H9 (cell line): ENCODE data around the gene PTGFRN. TPM values are rescaled to one million over a fixed set of nuclear protein-coding genes. Genes with fewer than 3 reads are reported as not detected.

Experiments
- DNase-seq: peaks from one replicate; pipeline ENCODE4 v3.0.0-alpha.2; 2017
- H2AFZ ChIP-seq: one replicate; pipeline ENCODE4 v1.6.1; 2013; ENCODE audit warnings: mild to moderate bottlenecking, low read length, control low read depth, moderate library complexity
- H2AK5ac ChIP-seq: 2 replicates; pipeline ENCODE4 v1.6.1; 2013; ENCODE audit warnings: low read length, control low read depth, mixed read lengths; ENCODE audit not compliant: insufficient read length
- H2BK120ac ChIP-seq: one replicate; pipeline ENCODE4 v1.6.1; 2013; ENCODE audit warnings: low read depth, mild to moderate bottlenecking, low read length, control low read depth, inconsistent platforms; ENCODE audit not compliant: poor library complexity, severe bottlenecking
- H2BK12ac ChIP-seq: 2 replicates; pipeline ENCODE4 v1.6.1; 2013; ENCODE audit warnings: low read length, control low read depth, mixed read lengths, low read depth; ENCODE audit not compliant: insufficient read length
- H2BK15ac ChIP-seq: 2 replicates; pipeline ENCODE4 v1.6.1; 2013; ENCODE audit warnings: low read depth, low read length, control low read depth
- H2BK20ac ChIP-seq: one replicate; pipeline ENCODE4 v1.6.1; 2013; ENCODE audit warnings: low read depth, mild to moderate bottlenecking, low read length, control low read depth, inconsistent platforms; ENCODE audit not compliant: poor library complexity, severe bottlenecking
- H2BK5ac ChIP-seq: 2 replicates; pipeline ENCODE4 v1.6.1; 2013; ENCODE audit warnings: low read length, control low read depth, mixed read lengths; ENCODE audit not compliant: insufficient read length
- H3K14ac ChIP-seq: 2 replicates; pipeline ENCODE4 v1.6.1; 2013; ENCODE audit warnings: low read length, control low read depth; ENCODE audit not compliant: insufficient read depth
- H3K18ac ChIP-seq: 2 replicates; pipeline ENCODE4 v1.6.1; 2013; ENCODE audit warnings: low read depth, mild to moderate bottlenecking, mixed read lengths, low read length, control low read depth; ENCODE audit not compliant: insufficient read length
- H3K23ac ChIP-seq: 2 replicates; pipeline ENCODE4 v1.6.1; 2013; ENCODE audit warnings: low read length, control low read depth, mixed read lengths, low read depth; ENCODE audit not compliant: insufficient read length
- H3K23me2 ChIP-seq: 2 replicates; pipeline ENCODE4 v1.6.1; 2013; ENCODE audit warnings: low read depth, mild to moderate bottlenecking, mixed read lengths, low read length, control low read depth; ENCODE audit not compliant: insufficient read length, poor library complexity, severe bottlenecking
- H3K27ac ChIP-seq: 2 replicates; pipeline ENCODE4 v1.5.1; 2013; ENCODE audit warnings: low read length, control low read depth, mixed read lengths, low read depth; ENCODE audit not compliant: insufficient read length
- H3K27me3 ChIP-seq: 2 replicates; pipeline ENCODE4 v1.6.1; 2013; ENCODE audit warnings: low read length, control low read depth, inconsistent platforms; ENCODE audit not compliant: insufficient read depth
- H3K4ac ChIP-seq: 2 replicates; pipeline ENCODE4 v1.6.1; 2013; ENCODE audit warnings: low read depth, mild to moderate bottlenecking, control low read depth, inconsistent platforms, low read length, moderate library complexity
- H3K4me1 ChIP-seq: 2 replicates; pipeline ENCODE4 v1.6.1; 2013; ENCODE audit warnings: low read length, control low read depth, inconsistent platforms; ENCODE audit not compliant: insufficient read depth
- H3K4me2 ChIP-seq: 2 replicates; pipeline ENCODE4 v1.6.1; 2013; ENCODE audit warnings: low read length, control low read depth, mixed read lengths; ENCODE audit not compliant: insufficient read length, insufficient read depth
- H3K56ac ChIP-seq: 2 replicates; pipeline ENCODE4 v1.6.1; 2013; ENCODE audit warnings: low read depth, mild to moderate bottlenecking, mixed read lengths, low read length, control low read depth; ENCODE audit not compliant: insufficient read length
- H3K79me1 ChIP-seq: 2 replicates; pipeline ENCODE4 v1.6.1; 2013; ENCODE audit warnings: low read depth, mild to moderate bottlenecking, moderate library complexity, low read length, control low read depth, inconsistent platforms; ENCODE audit not compliant: insufficient read depth, poor library complexity, severe bottlenecking
- H3K79me2 ChIP-seq: 2 replicates; pipeline ENCODE4 v1.6.1; 2013; ENCODE audit warnings: low read length, control low read depth, inconsistent platforms; ENCODE audit not compliant: insufficient read depth
- H3K9ac ChIP-seq: 2 replicates; pipeline ENCODE4 v1.6.1; 2013; ENCODE audit warnings: low read length, control low read depth, mixed read lengths; ENCODE audit not compliant: insufficient read length; ENCODE audit errors: extremely low read depth
- H3K9me3 ChIP-seq: one replicate; pipeline ENCODE4 v1.6.1; 2013; ENCODE audit warnings: low read depth, low read length, inconsistent platforms; ENCODE audit not compliant: control insufficient read depth
- H3T11ph ChIP-seq: one replicate; pipeline ENCODE4 v1.6.1; 2013; ENCODE audit warnings: mild to moderate bottlenecking, low read length, control low read depth, inconsistent platforms
- H4K20me1 ChIP-seq: one replicate; pipeline ENCODE4 v1.6.1; 2013; ENCODE audit not compliant: control insufficient read depth, insufficient read length, insufficient read depth
- H4K5ac ChIP-seq: 2 replicates; pipeline ENCODE4 v1.6.1; 2013; ENCODE audit warnings: low read depth, mild to moderate bottlenecking, mixed read lengths, low read length, control low read depth; ENCODE audit not compliant: insufficient read length
- H4K8ac ChIP-seq: replicated peaks from 2 replicates; pipeline ENCODE4 v1.6.1; 2013; ENCODE audit warnings: low read length, control low read depth, mixed read lengths, low read depth; ENCODE audit not compliant: insufficient read length
- H4K91ac ChIP-seq: 2 replicates; pipeline ENCODE4 v1.6.1; 2013; ENCODE audit warnings: low read depth, mild to moderate bottlenecking, moderate library complexity, mixed read lengths, low read length, control low read depth; ENCODE audit not compliant: insufficient read length
- H3K27ac Mint-ChIP-seq, 3 experiments: 2 replicates in 2 of 3; 3 replicates in 1 of 3; pipeline ENCODE4 v1.8.0; 2020 to 2021; ENCODE audit warnings: mixed read lengths in 3 of 3, mild to moderate bottlenecking in 1 of 3, moderate library complexity in 1 of 3
- H3K27me3 Mint-ChIP-seq: 2 replicates; pipeline ENCODE4 v1.8.0; 2021; ENCODE audit warnings: low read depth, mild to moderate bottlenecking, moderate library complexity, mixed read lengths
- H3K36me3 Mint-ChIP-seq, 3 experiments: 2 replicates in 2 of 3; 3 replicates in 1 of 3; pipeline ENCODE4 v1.8.0; 2020 to 2021; ENCODE audit warnings: low read depth in 3 of 3, mixed read lengths in 3 of 3; ENCODE audit not compliant: insufficient read depth in 1 of 3
- H3K4me1 Mint-ChIP-seq, 2 experiments: 2 replicates each; pipeline ENCODE4 v1.8.0; 2020; ENCODE audit warnings: mixed read lengths in 2 of 2
- H3K4me3 Mint-ChIP-seq, 2 experiments: 2 replicates in 1 of 2; 3 replicates in 1 of 2; pipeline ENCODE4 v1.8.0; 2020 to 2021; ENCODE audit warnings: mild to moderate bottlenecking in 2 of 2, mixed read lengths in 2 of 2, moderate library complexity in 1 of 2
- H3K9me3 Mint-ChIP-seq, 2 experiments: 2 replicates in 1 of 2; 3 replicates in 1 of 2; pipeline ENCODE4 v1.8.0; 2020; ENCODE audit warnings: mild to moderate bottlenecking in 2 of 2, mixed read lengths in 2 of 2, moderate library complexity in 1 of 2
- whole genome bisulfite sequencing: extraction: QIAGEN DNeasy Blood & Tissue Kit; methylation state at CpG from one replicate; pipeline ENCODE4 v1.1.7; 2013; ENCODE audit warnings: missing lambda C conversion rate, low lambda C conversion rate, mixed read lengths; ENCODE audit not compliant: insufficient read length; ENCODE audit errors: extremely low coverage; 5-methylcytosine and 5-hydroxymethylcytosine counted together
- total RNA-seq: library from RNA; stranded (reverse); gene quantifications from 2 replicates; pipeline ENCODE4 v1.2.1, GENCODE V29; 2021
- TF ChIP-seq, protein P1 (sequence below): fragments of 200-600 bp; sonication (generic); conservative IDR thresholded peaks from 3 replicates; pipeline ENCODE4 v1.8.0; 2021; ENCODE audit warnings: antibody characterized with exemption, mild to moderate bottlenecking

The PTGFRN gene
- total RNA-seq, 1 experiment from 2014 or later, result 26.3 TPM

- Mint-ChIP-seq H3K4me3 (no peak overlapping the region), H3K9me3 (no peaks in the 10 kb centered on the region), H3K4me1 (peaks cover 6 to 8% of the 10 kb centered on the region in 2 experiments), H3K27me3 (no peaks in the 10 kb centered on the region), H3K36me3 (no peaks in the 10 kb centered on the region; a peak in 1 of 7 replicates), H3K27ac (no peak overlapping the region)
- no peaks in the 10 kb centered on the region for H3K27me3 ChIP-seq
- H2BK20ac ChIP-seq, result no peak overlapping the region
- no peak for DNase-seq
- no peaks in the 10 kb centered on the region; the same call in 1 of the 2 replicates for H3K4me1 ChIP-seq
- no peaks in the 10 kb centered on the region for H3K9me3 ChIP-seq
- no peak overlapping the region for H3K27ac ChIP-seq
- peaks cover 3% of the 10 kb centered on the region; the same call in 1 of the 2 replicates for H3K79me2 ChIP-seq
- H4K8ac ChIP-seq, result no peak overlapping the region
- no peak overlapping the region for H3K23ac ChIP-seq
- H2AFZ ChIP-seq, result no peak overlapping the region
- H3K56ac ChIP-seq, result no peak overlapping the region
- no peak overlapping the region for H4K91ac ChIP-seq
- no peak overlapping the region for H4K5ac ChIP-seq
- no peak overlapping the region for H3K4ac ChIP-seq
- no peaks in the 10 kb centered on the region for H3K23me2 ChIP-seq
- no peak overlapping the region for H2BK12ac ChIP-seq
- H4K20me1 ChIP-seq, result no peaks in the 10 kb centered on the region
- TF ChIP-seq, protein P1, sequence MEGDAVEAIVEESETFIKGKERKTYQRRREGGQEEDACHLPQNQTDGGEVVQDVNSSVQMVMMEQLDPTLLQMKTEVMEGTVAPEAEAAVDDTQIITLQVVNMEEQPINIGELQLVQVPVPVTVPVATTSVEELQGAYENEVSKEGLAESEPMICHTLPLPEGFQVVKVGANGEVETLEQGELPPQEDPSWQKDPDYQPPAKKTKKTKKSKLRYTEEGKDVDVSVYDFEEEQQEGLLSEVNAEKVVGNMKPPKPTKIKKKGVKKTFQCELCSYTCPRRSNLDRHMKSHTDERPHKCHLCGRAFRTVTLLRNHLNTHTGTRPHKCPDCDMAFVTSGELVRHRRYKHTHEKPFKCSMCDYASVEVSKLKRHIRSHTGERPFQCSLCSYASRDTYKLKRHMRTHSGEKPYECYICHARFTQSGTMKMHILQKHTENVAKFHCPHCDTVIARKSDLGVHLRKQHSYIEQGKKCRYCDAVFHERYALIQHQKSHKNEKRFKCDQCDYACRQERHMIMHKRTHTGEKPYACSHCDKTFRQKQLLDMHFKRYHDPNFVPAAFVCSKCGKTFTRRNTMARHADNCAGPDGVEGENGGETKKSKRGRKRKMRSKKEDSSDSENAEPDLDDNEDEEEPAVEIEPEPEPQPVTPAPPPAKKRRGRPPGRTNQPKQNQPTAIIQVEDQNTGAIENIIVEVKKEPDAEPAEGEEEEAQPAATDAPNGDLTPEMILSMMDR, result no peak
- H3K14ac ChIP-seq, result no peak overlapping the region
- no peak overlapping the region for H3T11ph ChIP-seq
- H2BK15ac ChIP-seq, result no peak overlapping the region
- no peak overlapping the region for H3K9ac ChIP-seq
- H3K18ac ChIP-seq, result no peak overlapping the region
- H3K79me1 ChIP-seq, result no peaks in the 10 kb centered on the region
- H2BK5ac ChIP-seq, result no peak overlapping the region
- H2BK120ac ChIP-seq, result no peak overlapping the region
- H2AK5ac ChIP-seq, result no peak overlapping the region
- no peak overlapping the region for H3K4me2 ChIP-seq
- WGBS, result no CpG with 5 or more reads among the region's 5 CpGs
Measured at GRCh38 chr1:116921937-116922336, 12.2 kb downstream of the PTGFRN start.
